ENCODE data around the gene NGB.
A peak's percentile ranks its signal among the peaks of the same experiment; 100 is the strongest.

Gene NGB

DNA sequence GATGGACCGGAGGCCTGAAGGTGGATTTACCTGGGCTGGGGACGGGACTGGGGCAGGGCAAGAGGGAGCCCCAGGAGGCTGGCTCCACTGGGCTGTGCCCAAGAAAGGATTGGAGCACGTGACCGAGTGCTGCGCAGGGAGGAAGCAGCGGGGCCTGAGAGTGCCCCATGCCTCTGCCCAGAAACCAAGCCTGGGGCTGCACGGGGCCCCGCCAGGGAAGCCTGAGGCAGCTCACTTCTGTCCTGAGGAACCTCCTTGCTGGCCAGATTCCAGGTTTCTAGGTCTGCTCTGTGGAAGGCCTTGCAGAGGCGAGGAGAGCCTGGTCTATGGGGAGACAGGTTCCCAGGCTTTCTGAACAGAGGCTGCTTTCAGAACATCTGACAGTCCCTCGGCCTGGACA, 10.4 kb downstream of the NGB start:
- peak; percentile 61 for DNase-seq

DNA sequence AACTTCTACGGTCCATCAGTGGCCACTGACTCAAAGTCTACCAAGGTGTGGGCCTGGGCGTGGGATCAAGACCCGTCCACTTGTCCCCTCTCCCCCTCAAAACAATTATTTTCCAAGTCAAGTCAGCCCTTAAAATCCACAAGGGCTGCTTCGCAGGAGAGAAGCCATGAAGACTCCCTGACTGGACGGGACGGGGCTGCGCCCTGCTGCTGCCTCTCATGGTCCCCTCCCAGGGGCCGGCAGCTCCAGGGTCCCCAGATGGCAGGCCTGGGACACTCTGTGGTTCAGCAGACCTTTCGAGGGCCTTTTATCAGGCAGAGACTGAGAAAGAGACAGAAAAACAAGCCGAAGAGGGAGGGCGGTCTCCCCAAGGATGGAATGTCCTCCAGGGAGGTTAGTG, 10.8 kb downstream of the NGB start:
- no peak for DNase-seq

DNA sequence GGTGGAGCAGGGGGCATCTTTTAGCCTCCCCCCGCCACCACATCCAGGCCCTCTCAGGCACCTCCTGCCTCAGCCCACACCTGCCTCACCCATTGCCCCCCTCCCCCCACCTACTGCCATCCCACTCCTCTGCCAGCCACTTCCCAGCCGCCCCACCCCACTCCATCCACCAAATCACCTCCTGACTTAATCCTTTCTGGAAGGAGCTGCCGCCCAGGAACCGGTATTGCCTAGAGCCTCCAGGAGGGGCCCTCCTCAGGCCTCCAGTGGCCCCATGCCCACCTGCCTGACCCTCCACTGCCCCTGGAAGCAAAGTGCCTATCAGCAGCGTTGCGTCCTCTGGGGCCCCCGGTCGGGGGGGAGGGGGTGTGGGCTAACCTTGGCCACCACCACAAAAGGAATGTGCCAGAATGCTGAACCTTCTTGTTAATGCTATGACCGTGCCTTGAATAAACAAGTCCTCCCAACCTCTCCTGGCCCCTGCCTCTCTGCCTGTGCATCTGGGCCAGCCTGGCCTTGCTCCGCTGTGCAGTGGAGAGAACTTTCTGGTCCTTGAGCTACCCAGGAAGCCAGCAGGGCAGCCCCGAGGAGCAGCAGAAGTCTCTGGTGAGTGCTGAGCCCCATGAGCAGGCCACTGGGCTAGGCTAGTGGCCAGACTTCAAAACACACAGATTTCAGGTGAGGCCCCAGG, 11.8 kb downstream of the NGB start:
- DNase-seq: no peak

DNA sequence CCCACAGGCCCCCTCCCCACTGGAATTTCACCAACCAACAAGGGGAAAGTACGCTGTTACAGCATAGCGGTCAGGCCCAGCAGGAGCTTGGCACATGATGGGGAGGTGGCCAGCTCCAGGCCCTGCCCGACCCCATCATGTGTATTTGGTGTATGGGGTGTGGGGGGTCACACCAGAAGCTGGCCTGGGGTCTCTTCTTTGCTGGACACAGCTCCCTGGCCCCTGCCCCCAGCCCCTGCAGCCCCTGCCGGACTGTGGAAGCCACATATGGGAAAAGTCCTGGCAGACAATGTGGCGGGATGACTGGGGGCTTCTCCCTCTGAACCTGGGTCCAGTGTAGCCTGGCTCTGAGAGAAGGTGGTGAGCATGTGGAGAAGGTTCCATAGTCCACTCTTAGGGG, 12.4 kb downstream of the NGB start:
- DNase-seq: no peak

DNA sequence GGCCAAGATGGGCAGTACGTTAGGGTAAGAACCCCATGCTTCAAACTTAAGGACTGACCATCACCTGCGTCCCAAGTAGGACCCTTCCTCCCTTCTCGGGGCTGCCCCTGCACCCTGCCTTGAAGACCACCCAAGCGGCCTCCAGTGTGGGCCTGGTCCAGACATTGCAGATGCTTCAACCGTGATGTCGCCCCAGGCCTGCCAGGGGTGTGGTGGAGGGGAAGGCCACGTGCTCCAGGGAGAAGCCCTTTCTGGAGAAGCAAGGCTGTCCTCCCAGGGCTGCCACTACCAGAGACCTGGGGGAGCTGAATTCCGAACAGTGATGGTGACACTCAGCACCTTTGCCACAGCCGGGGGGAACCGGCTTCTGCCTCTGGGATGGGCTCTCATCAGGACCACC, 13.3 kb downstream of the NGB start:
- DNase-seq: no peak

DNA sequence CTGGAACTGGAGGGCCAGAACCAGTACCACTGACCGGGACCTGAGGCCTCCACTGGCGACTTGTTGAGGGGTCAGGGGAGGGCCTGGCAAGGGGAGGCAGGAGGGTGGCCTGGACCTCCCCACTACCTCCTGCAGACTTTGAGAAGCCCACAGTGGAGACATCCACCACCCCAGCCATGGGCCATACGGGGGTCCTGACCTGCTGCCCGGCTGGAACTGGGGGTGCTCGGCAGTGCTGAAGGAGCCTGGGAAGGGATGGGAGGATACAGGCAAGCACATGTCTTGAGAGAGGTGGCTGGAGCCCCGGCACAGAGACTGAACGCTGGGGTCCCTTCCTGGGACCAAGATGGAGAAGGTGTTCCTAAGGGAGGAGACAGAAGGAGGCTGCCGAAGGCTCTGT, 14.3 kb downstream of the NGB start:
- no peak for DNase-seq

DNA sequence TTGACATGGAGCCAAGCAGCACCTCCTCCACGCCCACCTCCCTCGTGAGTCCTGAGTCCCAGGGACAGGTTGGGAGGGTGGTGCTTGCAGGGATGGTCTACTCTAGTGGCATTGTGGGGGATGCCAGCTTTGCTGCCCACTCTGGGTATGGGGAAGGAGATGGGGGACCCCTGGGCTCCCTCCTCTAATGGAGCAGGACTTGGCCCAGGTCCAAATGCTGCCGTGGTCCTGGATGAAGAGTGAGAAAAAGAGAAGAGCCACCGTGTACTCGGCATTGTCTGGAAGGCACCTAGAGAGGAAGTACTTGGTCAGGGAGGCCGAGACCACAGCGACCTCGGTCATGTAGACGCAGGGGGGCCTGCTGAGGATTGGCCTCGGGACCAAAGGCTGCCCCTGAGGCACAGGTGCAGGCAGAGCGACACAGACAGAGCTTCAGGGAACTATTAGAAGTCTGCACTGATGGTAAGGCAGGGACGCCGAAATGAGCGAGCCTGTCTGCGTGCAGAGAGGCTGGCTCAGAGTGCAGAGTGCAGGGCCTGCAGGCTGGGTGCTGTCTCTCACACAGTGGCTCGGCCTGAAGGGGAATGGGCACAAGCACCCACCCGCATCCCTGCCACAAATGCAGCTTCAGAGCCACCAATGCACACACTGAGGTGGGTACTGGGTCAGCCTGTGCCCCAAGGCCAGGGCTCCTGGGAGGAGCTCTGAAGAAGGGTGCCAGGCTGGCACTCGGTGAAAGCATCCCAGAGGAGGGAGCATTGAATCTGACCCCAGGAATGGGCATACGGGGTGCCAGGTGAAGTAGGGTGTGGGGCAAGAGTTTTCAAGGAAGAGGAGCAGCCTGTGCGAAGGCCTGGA, 17.4 kb downstream of the NGB start:
- DNase-seq: no peak

DNA sequence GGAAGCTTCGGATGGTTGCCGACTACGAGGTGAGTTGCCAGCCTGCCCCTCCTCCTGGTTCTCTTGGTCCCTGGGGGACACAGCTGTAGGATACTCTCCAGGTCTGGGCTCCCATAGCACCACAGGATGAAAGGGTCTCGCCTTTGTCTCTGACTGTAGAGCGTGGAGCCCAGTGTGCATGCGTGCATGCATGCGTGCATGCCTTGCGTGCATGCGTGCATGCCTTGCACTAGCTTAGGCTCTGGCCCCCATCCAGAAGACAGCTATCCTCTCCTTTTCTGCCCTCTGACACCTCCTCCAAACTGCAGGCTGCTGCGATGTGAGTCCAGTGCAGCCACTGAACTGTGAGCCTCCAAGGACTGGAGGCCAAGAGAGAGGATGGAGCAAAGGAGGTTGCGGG, 19.1 kb downstream of the NGB start:
- no peak for DNase-seq

DNA sequence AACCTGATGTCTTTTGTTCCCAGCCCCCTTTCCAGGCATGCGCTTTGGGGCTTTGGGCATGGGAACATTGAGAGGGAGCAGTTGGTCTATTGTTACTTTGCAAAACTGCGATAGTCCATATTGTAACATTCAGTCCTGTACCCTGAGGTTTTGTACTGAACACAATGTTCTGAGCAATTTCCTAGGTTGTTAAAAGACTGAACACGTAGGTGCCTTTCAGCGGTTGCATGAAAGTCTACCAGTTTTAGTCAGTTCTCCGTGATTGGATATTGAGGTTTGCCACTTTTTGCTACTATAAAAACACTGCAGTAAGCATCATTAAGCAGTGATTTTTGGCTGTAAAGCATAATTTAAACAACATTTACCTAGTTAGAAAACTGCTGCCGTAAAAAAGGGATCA, 20.1 kb downstream of the NGB start:
- DNase-seq: no peak

DNA sequence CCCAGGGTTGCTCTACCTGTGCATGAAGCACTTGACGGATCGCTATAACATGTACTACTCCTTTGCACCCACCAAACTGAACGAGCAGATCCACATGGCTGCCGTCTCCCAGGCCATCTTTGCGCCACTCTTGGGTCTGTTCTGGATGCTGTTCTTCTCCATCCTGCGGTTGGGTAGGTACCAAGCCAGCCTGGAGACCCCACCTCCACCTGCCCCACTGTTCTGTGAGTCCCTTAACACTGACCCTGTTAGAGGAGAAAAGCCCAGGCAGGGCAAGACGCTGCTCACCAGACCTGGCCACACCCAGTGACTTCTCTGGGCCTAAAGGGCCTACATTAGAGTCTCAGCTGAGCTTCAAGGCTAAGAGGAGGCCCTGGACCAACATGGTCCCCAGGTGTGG, 21.7 kb downstream of the NGB start:
- no peak for DNase-seq

DNA sequence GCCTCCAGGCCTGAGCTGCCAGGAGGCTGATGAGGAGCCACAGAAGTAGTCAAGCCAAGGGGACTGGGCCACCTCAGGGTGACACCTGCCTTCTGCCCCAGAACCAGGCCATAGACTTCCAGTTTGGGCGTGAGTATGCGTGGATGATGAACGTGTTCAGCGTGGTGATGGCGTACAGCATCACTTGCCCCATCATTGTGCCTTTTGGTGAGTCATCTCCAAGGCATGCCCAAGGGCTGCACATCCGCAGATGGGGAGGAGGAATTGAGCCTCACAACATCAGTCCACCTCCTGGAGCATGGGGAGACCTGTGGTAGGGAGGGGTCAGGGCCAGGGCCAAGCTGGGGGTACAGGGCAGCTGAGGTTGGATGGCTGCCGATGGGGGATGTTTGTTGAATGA, 22.3 kb downstream of the NGB start:
- no peak for DNase-seq

DNA sequence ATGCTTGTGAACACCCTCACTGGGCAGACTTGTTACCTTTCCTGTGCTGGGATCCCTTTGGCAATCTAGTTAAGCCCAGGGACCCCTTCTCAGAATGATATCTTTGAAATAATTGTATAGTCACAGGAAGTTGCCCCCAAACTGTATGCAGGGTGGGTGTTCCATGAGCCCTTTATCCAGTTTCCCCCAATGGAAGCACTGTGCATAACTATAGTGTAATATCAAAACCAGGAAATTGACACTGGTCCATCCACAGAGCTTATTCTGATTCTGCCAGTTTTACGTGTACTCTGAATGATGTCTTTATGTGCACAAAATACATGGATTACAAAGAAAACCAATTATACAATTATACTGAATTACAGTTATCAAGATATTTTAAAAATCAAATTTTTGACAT, 24.2 kb downstream of the NGB start:
- DNase-seq: no peak

DNA sequence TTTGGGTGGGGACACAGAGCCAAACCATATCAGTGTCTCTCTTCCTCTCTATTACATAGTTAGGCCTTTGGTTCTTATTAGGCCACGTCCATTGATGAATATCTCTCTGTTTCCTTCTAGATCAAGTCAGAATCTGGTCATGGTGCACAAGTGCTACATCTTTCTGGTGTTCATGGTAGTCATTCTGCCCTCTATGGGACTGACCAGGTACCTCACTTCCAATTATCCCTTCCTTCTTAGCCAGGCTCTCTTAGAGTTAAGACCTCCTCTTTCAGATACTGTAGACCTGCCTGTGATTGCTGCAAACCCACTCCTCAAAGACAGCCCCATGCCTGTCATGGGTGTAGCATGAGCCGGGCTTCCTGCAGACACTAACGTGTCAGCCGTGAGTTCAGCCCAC, 25.2 kb downstream of the NGB start:
- no peak for DNase-seq

DNA sequence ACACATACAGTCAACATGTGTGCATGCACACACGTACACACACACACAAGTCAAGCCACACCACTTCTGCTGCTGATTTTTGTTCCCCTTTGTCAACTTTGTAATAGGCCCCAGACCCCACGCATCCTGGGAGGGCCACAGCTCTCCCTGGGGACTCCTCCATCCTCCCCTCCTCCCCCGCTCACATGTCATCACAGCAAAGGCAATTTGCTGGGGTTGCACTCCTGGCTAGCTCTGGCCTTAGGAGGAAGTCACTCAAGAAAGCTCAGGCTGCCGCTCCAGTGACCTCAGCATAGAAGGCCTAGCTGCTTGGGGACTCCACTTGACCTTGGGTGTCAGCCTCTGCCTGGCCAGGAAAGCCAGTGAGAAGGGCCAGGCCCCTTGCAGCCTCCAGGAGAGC, 27.2 kb downstream of the NGB start:
- peak; percentile 15 for DNase-seq

DNA sequence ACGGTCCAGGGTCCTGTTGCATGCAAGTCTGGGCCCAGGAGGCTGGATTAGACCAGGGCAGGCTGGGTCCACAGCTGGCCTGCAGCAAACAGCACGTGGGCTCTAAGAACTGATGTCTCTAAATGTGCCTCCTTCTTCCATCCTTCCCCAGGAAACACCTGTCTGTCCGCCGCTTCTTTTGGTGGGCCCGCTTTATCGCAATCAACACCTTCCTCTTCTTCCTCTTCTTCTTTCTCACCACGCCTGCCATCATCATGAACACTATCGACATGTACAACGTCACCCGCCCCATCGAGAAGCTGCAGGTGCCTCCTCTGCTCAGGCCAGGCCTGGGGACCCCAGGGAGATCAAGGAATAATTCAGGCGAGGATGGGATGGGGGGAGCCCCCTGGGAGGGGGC, 28.3 kb downstream of the NGB start:
- DNase-seq: peak; percentile 50

DNA sequence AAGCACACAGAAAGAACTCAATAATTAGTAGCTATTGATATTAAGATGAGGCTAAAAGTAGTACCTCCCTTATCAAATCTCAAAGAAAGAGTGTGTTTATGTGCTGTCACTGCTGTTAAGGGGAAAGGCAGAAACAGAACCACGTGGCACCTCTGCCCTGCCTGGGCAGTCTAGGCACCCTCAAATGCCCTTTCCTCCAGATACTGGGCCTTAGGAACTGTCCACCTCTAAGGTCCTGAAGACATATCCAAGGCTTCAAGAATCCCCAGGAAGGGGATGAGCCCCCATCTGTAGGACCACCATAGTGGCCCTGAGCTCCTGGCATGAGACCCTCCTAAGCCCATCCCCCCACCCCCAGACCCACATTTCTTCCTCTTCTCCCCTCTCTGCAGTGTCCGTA, 29.1 kb downstream of the NGB start:
- peak; percentile 15 for DNase-seq

DNA sequence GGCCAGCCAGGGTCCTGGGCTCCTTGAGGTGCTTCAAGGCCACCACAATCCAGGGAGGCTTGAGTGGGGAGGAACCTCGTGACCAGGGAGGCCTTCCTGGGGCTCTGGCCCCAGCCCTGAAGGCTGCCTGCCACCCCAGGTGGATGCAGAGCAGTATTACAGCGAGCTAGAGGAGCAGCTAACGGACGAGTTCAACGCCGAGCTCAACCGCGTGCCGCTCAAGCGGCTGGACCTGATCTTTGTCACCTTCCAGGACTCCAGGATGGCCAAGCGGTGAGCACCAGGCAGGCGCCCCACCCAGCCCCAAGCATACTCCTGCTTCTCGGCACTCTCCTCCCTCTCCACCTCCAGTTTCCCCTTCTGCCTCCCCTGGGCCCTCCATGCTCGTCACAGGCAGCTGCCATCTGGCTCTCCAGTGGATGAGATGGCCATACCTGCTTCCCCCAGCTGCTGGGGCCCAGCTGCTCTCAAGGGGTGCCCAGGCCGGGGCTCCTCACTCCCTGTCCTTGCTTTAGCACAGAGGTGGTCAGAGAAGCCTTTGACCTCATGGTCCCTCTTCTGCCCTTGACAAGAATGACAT, 30.6 kb downstream of the NGB start:
- no peak for DNase-seq

DNA sequence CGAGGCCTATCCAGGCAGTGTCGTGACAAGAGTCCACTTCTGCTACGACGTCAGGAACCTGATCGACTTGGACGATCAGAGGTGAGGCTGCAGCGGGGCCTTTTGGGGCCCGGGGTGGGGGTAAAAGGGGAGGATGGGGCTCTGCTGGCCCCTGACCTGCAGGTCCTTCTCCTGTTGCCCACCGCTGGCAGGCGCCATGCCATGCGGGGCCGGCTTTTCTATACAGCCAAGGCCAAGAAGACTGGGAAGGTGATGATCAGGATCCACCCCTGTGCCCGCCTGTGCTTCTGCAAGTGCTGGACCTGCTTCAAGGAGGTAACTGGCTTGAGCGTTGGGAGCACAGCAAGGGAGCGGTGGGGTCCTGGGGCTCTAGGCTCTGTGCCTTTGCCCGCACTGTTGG, 31.6 kb downstream of the NGB start:
- no peak for DNase-seq

DNA sequence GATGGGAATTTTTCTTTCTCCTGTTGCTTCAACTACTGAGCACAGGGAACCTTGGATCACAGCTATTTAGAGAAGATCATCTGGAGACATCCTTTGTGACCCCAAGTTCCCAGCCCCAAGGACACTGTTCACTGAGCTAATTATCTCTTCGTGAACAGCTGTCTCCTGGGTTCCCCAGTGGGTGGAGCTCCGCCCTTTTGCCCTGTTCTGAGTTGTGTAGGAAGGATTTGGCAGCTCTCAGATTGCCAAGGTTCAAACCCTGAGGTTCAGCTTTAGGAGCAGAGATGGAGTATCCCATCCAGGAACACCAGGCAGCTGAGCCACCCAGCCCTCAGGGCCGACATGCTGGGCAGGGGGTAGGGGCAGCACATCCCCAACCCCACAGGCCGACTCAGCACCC, 32.0 kb downstream of the NGB start:
- peak; percentile 41 for DNase-seq

DNA sequence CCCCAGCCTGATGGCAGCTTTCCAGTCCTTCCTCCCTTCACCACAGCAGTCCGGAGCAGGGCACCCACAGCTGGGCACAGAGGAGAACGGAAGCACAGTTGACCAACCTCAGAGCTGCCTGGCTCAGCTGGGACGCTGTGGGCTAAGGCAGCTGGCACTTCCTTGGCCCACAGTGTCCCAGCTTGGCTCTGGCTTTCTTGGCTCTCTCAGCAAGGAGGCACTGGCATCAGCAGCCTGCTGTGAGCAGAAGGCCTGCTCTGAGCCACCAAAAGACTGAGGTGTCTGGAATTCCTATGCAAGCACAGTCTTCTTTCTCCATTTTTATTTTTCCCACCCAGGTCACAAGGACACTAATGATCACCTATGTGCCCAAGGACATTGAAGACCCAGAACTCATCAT, 32.6 kb downstream of the NGB start:
- DNase-seq: no peak

DNA sequence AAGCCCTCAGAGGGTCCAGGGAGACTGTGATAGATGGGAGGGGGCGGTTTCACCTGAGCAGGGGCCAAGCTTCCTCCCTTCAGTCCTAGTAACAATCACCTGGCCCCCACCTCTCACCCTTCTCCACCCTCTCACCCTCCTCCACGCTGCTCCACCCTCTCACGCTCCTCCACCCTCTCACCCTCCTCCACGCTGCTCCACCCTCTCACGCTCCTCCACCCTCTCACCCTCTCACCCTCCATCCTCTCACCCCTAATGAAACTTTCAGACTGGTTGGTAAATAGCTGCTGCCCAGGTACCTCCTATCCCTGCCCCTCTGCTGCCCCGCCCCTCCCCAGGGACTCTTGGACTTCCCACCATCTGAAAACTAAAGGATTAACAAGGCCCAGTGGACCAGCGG, 34.2 kb downstream of the NGB start:
- DNase-seq: no peak

DNA sequence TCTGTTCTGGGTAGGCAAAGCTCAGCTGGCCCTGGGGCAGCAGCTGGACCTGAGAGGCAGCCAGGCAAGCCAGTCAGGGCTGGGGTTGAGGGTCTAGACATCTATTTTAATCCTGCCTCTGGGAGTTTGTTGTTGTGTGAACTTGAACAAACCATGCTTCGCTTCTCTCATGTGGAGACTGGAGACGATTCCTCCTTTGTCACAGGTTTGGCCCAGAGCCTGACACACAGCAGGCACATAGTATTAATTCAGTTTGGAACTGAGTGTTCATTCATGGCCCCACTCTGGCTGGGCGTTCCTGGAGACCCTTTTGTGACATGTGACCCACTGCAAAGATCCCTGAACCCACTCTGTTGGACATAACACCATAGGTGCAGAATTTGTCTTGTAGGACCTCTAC, 39.3 kb downstream of the NGB start:
- DNase-seq: no peak

DNA sequence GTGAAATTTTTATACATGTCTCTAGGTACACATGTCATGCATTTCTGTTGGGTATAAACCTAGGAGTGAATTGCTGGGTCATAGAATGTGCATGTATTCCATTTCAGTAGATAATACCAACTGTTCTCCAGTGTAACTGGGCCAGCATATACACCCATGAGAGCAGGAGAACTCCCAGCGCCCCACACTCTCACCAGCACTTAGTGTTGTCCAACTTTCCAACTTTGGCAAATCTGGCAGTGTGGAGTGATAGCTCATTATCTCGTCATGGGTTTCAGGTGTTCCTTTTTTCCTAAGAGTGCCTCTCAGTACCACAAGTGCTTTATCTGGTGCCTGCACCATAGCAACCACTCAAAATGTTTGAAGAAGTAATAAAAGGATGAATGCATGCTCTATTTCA, 40.1 kb downstream of the NGB start:
- no peak for DNase-seq

DNA sequence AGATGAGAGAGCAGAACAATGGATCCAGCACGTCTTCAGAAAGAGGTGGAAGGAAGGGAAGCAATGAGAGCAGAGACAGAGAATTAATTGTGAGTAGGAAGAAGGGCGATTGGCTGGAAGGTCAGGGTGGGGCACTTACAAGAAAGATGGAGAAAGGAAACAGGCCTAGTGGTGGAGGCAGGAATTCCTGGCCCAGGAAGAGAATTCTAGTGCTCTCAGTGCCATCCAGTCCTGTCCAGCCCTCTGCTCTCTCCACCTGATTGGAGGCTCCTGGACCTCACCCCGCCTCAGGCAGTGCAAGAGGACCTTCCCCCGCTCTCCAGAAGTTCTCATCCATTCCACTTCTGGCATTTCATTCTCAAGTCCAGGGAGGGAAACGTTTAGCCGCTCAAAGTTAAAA, 43.0 kb downstream of the NGB start:
- no peak for DNase-seq
